Astrocyte of the cerebellum (primary cell): ENCODE measurements around the gene PI16.

Source experiments
- DNase-seq: peaks from one replicate; pipeline ENCODE4 v3.0.0-alpha.2; 2011; ENCODE audit warnings: low read depth
- H3K4me3 ChIP-seq: 2 replicates; pipeline ENCODE4 v1.5.1; 2011; ENCODE audit warnings: mild to moderate bottlenecking, low read depth, low read length, moderate library complexity
- CTCF ChIP-seq: IDR thresholded peaks from 2 replicates; pipeline ENCODE4 v1.5.1; 2012; ENCODE audit warnings: low read length, low read depth, moderate library complexity, mild to moderate bottlenecking; ENCODE audit errors: missing control alignments
- in situ Hi-C: cut with HindIII; loops from 2 replicates; pipeline ENCODE4 v1.10.0; 2017; ENCODE audit warnings: low sequenced_read_pairs

The PI16 gene

GRCh38 chr6:37005061-37005810, 50.7 kb downstream of the PI16 start, which contains the start of gene FGD2:
Gene FGD2, plus strand, starts transcription at chr6:37005655. Its CDS starts 163 bp downstream, at chr6:37005818.
- no peak for TF ChIP-seq CTCF
- H3K4me3 ChIP-seq, result no peak within 1 kb of the TSS
- DNase-seq, result no peak
- in situ Hi-C loops, result no loop called here

- H3K4me3 ChIP-seq, result no peak overlapping the region
- TF ChIP-seq CTCF, result no peak
- no peak for DNase-seq
- in situ Hi-C loops, result no loop called here
Measured at GRCh38 chr6:37005827-37006567, 51.5 kb downstream of the PI16 start.

GRCh38 chr6:37006793-37007339, 52.3 kb downstream of the PI16 start:
- TF ChIP-seq CTCF, result no peak
- H3K4me3 ChIP-seq, result no peak overlapping the region
- DNase-seq, result no peak
- in situ Hi-C loops, result no loop called here

DNA sequence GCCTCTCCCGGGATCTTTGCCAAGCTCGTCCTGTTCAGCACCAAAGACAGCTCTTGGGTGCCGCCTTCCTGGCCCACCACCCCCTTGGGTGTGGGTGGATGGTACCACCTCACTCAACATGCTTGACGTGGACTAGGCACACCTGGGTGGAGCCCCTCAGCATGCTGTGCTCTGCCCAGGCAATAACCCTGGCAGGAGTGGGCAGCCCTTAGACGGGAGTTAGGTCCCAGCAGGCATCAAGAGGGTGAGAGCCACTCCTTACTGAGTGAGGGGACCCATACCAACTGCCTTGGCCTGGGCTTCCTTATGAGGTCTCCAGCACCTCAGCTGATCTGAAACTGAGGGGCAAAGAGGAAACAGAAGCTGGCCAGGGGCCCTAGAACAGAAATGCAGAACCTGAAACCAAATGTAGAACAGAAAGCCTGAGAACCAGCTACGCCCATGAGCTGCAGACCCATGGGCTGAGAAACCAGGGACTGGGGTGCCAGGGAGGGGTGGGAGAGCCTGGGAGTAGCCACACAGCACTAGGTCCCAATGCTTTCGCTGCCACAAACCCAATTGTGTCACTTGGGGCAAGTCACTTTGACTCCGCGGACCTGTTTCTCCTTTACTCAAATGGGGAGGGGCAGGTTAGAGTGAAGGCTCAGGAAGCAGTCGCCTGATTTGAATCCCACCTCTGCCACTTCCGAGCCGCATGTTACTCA, 53.0 kb downstream of the PI16 start:
- DNase-seq, result no peak
- H3K4me3 ChIP-seq, result no peak overlapping the region
- in situ Hi-C loops, result no loop called here

DNA sequence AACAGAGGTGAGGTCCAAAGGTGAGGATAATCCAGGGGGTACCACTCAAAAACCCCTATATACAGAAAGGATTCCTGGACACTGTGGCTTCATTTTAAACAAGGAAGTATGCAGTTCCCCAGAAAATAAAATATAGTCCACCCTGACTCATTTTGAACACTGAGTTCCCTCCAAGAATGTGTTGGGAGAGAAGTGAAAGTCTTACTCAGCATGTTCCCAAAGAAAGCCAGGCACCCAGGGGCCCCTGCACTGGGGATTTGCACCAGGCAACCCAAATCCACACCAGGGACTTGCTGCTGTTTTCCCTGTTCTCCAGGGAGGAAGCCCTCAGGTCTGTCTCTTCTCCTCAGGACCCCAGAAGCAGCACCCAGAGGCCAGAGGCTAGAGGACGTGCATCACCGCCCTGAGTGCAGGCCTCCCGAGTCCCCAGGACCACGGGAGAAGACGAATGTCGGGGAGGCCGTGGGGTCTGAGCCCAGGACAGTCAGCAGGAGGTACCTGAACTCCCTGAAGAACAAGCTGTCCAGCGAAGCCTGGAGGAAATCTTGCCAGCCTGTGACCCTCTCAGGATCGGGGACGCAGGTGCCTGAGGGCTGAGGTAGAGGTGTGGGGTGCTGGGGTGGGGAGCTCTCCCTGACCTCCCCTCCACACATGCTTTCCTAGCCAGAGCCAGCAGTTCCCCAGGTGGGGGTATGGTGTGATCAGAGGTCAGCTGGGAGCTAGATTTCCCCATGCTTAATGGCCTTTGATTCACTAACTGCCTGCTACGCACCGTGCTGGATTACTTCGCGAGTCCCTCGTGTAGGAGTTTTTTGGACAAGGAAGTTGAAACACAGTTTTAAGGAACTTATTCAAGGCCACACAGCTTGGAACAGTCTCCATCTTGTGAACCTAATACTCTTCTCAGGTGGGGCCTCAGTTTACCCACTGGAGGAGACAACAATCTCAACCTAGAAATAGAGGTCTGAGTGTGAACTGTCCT, 54.2 kb downstream of the PI16 start:
- no peak overlapping the region for H3K4me3 ChIP-seq
- in situ Hi-C loops, result no loop called here
- no peak for TF ChIP-seq CTCF
- DNase-seq, result no peak

More for the DNA sequence above, 53.0 kb downstream of the PI16 start:
- TF ChIP-seq CTCF, result no peak
